ENCODE results near the gene PREPL.

Gene PREPL

GRCh38 chr2:44377486-44377885 is 16.2 kb upstream of the PREPL start:
- no peak for DNase-seq (ENCODE audit: low read depth)
- no peak for TF ChIP-seq CTCF (IDR thresholded peaks at IDR 0.05; ENCODE audit: low read length, missing control alignments)
- no peak overlapping the region for H3K4me3 ChIP-seq (replicated peaks; ENCODE audit: low read depth, low read length)

GRCh38 chr2:44372246-44372645 is 11.0 kb upstream of the PREPL start:
- no peak for TF ChIP-seq CTCF (IDR thresholded peaks at IDR 0.05; ENCODE audit: low read length, missing control alignments)
- no peak for DNase-seq (ENCODE audit: low read depth)
- no peak overlapping the region for H3K4me3 ChIP-seq (replicated peaks; ENCODE audit: low read depth, low read length)

- TF ChIP-seq CTCF (IDR thresholded peaks at IDR 0.05; ENCODE audit: low read length, missing control alignments) = no peak
- no peak for DNase-seq (ENCODE audit: low read depth)
- H3K4me3 ChIP-seq (replicated peaks; ENCODE audit: low read depth, low read length) = no peak overlapping the region
These were observed 10.2 kb upstream of the PREPL start for GRCh38 chr2:44371445-44371844.

GRCh38 chr2:44369392-44369791 is 8.1 kb upstream of the PREPL start:
- no peak for TF ChIP-seq CTCF (IDR thresholded peaks at IDR 0.05; ENCODE audit: low read length, missing control alignments)
- DNase-seq (ENCODE audit: low read depth) = no peak
- no peak overlapping the region for H3K4me3 ChIP-seq (replicated peaks; ENCODE audit: low read depth, low read length)

GRCh38 chr2:44367591-44367990 is 6.3 kb upstream of the PREPL start:
- TF ChIP-seq CTCF (IDR thresholded peaks at IDR 0.05; ENCODE audit: low read length, missing control alignments) = no peak
- H3K4me3 ChIP-seq (replicated peaks; ENCODE audit: low read depth, low read length) = no peak overlapping the region
- no peak for DNase-seq (ENCODE audit: low read depth)

GRCh38 chr2:44364604-44365003 is 3.3 kb upstream of the PREPL start:
- no peak for TF ChIP-seq CTCF (IDR thresholded peaks at IDR 0.05; ENCODE audit: low read length, missing control alignments)
- H3K4me3 ChIP-seq (replicated peaks; ENCODE audit: low read depth, low read length) = no peak overlapping the region
- no peak for DNase-seq (ENCODE audit: low read depth)

- TF ChIP-seq CTCF (IDR thresholded peaks at IDR 0.05; ENCODE audit: low read length, missing control alignments) = no peak
- peak overlapping the region; percentile 94 for H3K4me3 ChIP-seq (replicated peaks; ENCODE audit: low read depth, low read length)
- DNase-seq (ENCODE audit: low read depth) = peak; percentile 55
These were observed 1.1 kb upstream of the PREPL start for GRCh38 chr2:44362207-44363015.

All from fibroblast of pulmonary artery (primary cell).